ENCODE measurements around the gene OR4F3.
"Not testable (repeated sequence)": the region's sequence is repeated elsewhere in the genome, so short reads cannot be mapped to it uniquely, and the experiment has no call there.

OR4F3 gene

GRCh38 chr5:181366968-181367367 is at the start of gene OR4F3:
TSS of gene OR4F3 (plus strand) at chr5:181367268.
- not testable (repeated sequence) for DNase-seq (ENCODE audit: low read depth in 2 of 2, low spot score in 1 of 2)
